C4-2B (cell line): ENCODE measurements around the gene INSRR.

Source experiments
- ZFX ChIP-seq: fragments of 450-650 bp; IDR thresholded peaks from 2 replicates; pipeline ENCODE4 v1.6.1; 2017
- TF ChIP-seq, protein P1 (sequence below): fragments of 450-650 bp; conservative IDR thresholded peaks from 2 replicates; pipeline ENCODE4 v1.5.1; 2017; ENCODE audit warnings: mild to moderate bottlenecking

DNA sequence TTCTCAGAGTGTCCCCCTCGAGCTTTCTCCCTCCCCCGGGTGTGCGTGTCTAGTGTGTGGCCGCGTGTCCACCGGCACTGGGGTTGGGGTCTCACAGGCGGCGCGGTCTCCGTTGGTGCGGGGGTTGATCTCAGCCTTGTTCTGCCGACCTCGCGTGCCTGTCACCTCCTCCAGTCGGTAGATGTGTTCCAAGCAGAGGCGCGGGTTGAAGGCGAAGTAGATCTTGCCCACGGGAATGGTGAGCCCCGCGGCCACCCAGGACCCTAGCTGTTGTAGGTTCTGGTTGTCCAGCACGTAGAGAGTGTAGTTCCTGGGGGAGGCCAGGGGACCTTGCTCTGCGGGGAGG lies 9.8 kb downstream of the INSRR start:
- TF ChIP-seq, protein P1, sequence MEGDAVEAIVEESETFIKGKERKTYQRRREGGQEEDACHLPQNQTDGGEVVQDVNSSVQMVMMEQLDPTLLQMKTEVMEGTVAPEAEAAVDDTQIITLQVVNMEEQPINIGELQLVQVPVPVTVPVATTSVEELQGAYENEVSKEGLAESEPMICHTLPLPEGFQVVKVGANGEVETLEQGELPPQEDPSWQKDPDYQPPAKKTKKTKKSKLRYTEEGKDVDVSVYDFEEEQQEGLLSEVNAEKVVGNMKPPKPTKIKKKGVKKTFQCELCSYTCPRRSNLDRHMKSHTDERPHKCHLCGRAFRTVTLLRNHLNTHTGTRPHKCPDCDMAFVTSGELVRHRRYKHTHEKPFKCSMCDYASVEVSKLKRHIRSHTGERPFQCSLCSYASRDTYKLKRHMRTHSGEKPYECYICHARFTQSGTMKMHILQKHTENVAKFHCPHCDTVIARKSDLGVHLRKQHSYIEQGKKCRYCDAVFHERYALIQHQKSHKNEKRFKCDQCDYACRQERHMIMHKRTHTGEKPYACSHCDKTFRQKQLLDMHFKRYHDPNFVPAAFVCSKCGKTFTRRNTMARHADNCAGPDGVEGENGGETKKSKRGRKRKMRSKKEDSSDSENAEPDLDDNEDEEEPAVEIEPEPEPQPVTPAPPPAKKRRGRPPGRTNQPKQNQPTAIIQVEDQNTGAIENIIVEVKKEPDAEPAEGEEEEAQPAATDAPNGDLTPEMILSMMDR = no peak
- no peak for TF ChIP-seq ZFX
